OCI-LY3 (cell line): Measurements from ENCODE around the gene DNAI2.

Experiments
- H2AFZ ChIP-seq: fragments of 200-600, 300-600 bp; shearing (Covaris generic); 2 replicates; pipeline ENCODE4 v1.6.0; 2014; ENCODE audit warnings: antibody characterized with exemption, low read depth, low read length
- H3K27ac ChIP-seq: fragments of 200-600, 300-600 bp; sonication (generic); 2 replicates; pipeline ENCODE4 v1.5.1; 2014; ENCODE audit warnings: mild to moderate bottlenecking, low read length, moderate library complexity, mixed read lengths
- H3K27me3 ChIP-seq: fragments of 200-600, 300-600 bp; sonication (generic); 2 replicates; pipeline ENCODE4 v1.6.1; 2014; ENCODE audit warnings: low read depth, low read length, mixed read lengths
- H3K36me3 ChIP-seq: fragments of 200-600, 300-600 bp; sonication (generic); replicated peaks from 2 replicates; pipeline ENCODE3; 2014; ENCODE audit warnings: low read depth, low read length, mixed read lengths
- H3K4me1 ChIP-seq: fragments of 300-600, 200-600 bp; sonication (generic); 2 replicates; pipeline ENCODE4 v1.6.1; 2014; ENCODE audit warnings: low read length, mixed read lengths
- H3K4me2 ChIP-seq: fragments of 200-600, 300-600 bp; sonication (generic); 2 replicates; pipeline ENCODE4 v1.6.1; 2014; ENCODE audit warnings: low read length, mixed read lengths
- H3K4me3 ChIP-seq: fragments of 300-600, 200-600 bp; sonication (generic); 2 replicates; pipeline ENCODE4 v1.5.1; 2014; ENCODE audit warnings: antibody characterized with exemption, mild to moderate bottlenecking, low read length, moderate library complexity
- H3K79me2 ChIP-seq: fragments of 300-600, 200-600 bp; shearing (Covaris generic); 2 replicates; pipeline ENCODE4 v1.6.1; 2014; ENCODE audit warnings: mild to moderate bottlenecking, low read length, mixed read lengths
- H3K9ac ChIP-seq: fragments of 300-600, 200-600 bp; shearing (Covaris generic); 2 replicates; pipeline ENCODE4 v1.6.0; 2014; ENCODE audit warnings: mild to moderate bottlenecking, low read length, moderate library complexity
- H3K9me3 ChIP-seq: fragments of 200-600, 300-600 bp; shearing (Covaris generic); 2 replicates; pipeline ENCODE4 v1.6.1; 2014; ENCODE audit warnings: low read length, mixed read lengths; ENCODE audit not compliant: insufficient read depth
- H4K20me1 ChIP-seq: fragments of 200-600, 300-600 bp; sonication (generic); 2 replicates; pipeline ENCODE4 v1.6.1; 2016; ENCODE audit warnings: low read length, mixed read lengths; ENCODE audit not compliant: insufficient read depth
- CTCF ChIP-seq: fragments of 200-600, 300-600 bp; sonication (generic); IDR thresholded peaks from 2 replicates; pipeline ENCODE4 v1.5.1; 2014; ENCODE audit warnings: antibody characterized with exemption, low read length, low read depth
- EZH2phosphoT487 ChIP-seq: fragments of 200-600 bp; shearing (Covaris generic); IDR thresholded peaks from 2 replicates; pipeline ENCODE4 v1.6.1; 2018; ENCODE audit warnings: antibody characterized with exemption, mixed run types, low read depth

The DNAI2 gene

GRCh38 chr17:74359916-74360315 lies 85.9 kb downstream of the DNAI2 start:
- no peaks in the 10 kb centered on the region for H3K4me1 ChIP-seq
- no peaks in the 10 kb centered on the region for H3K36me3 ChIP-seq
- no peaks in the 10 kb centered on the region for H3K9me3 ChIP-seq
- TF ChIP-seq EZH2phosphoT487 (no peak), CTCF (no peak)
- H3K9ac ChIP-seq = no peak overlapping the region
- no peaks in the 10 kb centered on the region for H3K27me3 ChIP-seq
- H4K20me1 ChIP-seq = no peaks in the 10 kb centered on the region
- H3K79me2 ChIP-seq = no peaks in the 10 kb centered on the region
- no peak overlapping the region for H3K4me2 ChIP-seq
- H3K27ac ChIP-seq = no peak overlapping the region
- H3K4me3 ChIP-seq = no peak overlapping the region
- H2AFZ ChIP-seq = no peak overlapping the region

- TF ChIP-seq EZH2phosphoT487 (no peak), CTCF (no peak)
- H3K4me3 ChIP-seq = no peak overlapping the region
- H3K9ac ChIP-seq = no peak overlapping the region
Measured at GRCh38 chr17:74360899-74361229, 86.8 kb downstream of the DNAI2 start.

GRCh38 chr17:74361230-74362068 lies 87.4 kb downstream of the DNAI2 start, which contains the start of gene BTBD17:
TSS of gene BTBD17 (minus strand) at chr17:74361868. CDS start at chr17:74361819, 49 bp downstream.
- Histone ChIP-seq H3K4me3 (no peak within 1 kb of the TSS), H4K20me1 (no peaks in the 10 kb centered on the region), H3K4me1 (no peaks in the 10 kb centered on the region), H2AFZ (no peak within 1 kb of the TSS), H3K27ac (no peak within 1 kb of the TSS), H3K27me3 (no peaks in the 10 kb centered on the region), H3K9me3 (no peaks in the 10 kb centered on the region), H3K4me2 (no peak within 1 kb of the TSS), H3K36me3 (no peaks in the 10 kb centered on the region), H3K79me2 (no peaks in the 10 kb centered on the region), H3K9ac (no peak within 1 kb of the TSS)
- TF ChIP-seq CTCF (peak; percentile 30), EZH2phosphoT487 (no peak)

More at GRCh38 chr17:74360899-74361229, 86.8 kb downstream of the DNAI2 start:
- no peaks in the 10 kb centered on the region for H4K20me1 ChIP-seq
- H3K79me2 ChIP-seq = no peaks in the 10 kb centered on the region
- no peak overlapping the region for H2AFZ ChIP-seq
- H3K9me3 ChIP-seq = no peaks in the 10 kb centered on the region
- H3K27ac ChIP-seq = no peak overlapping the region
- H3K27me3 ChIP-seq = no peaks in the 10 kb centered on the region
- H3K4me1 ChIP-seq = no peaks in the 10 kb centered on the region
- no peaks in the 10 kb centered on the region for H3K36me3 ChIP-seq
- no peak overlapping the region for H3K4me2 ChIP-seq

GRCh38 chr17:74362069-74362405 lies 88.0 kb downstream of the DNAI2 start:
- Histone ChIP-seq H3K27ac (no peak overlapping the region), H3K9me3 (no peaks in the 10 kb centered on the region), H3K27me3 (no peaks in the 10 kb centered on the region), H3K4me1 (no peaks in the 10 kb centered on the region), H3K79me2 (no peaks in the 10 kb centered on the region), H2AFZ (no peak overlapping the region), H3K36me3 (no peaks in the 10 kb centered on the region), H3K4me3 (no peak overlapping the region), H4K20me1 (no peaks in the 10 kb centered on the region), H3K9ac (no peak overlapping the region), H3K4me2 (no peak overlapping the region)
- TF ChIP-seq EZH2phosphoT487 = no peak
- TF ChIP-seq CTCF = no peak
